Endodermal cell (in vitro differentiated cells): ENCODE data around the gene NAV2. TPM values are rescaled to one million over a fixed set of nuclear protein-coding genes. Genes with fewer than 3 reads are reported as not detected.

Experiments
- DNase-seq: peaks from one replicate; pipeline ENCODE4 v3.0.0-alpha.2; 2017
- H3K27ac ChIP-seq: 2 replicates; pipeline ENCODE4 v1.5.1; 2013; ENCODE audit warnings: mild to moderate bottlenecking, low read depth, low read length, moderate library complexity
- H3K27me3 ChIP-seq: 2 replicates; pipeline ENCODE4 v1.6.1; 2013; ENCODE audit warnings: mild to moderate bottlenecking, low read length, moderate library complexity; ENCODE audit not compliant: insufficient read depth, control insufficient read depth, poor library complexity, severe bottlenecking
- H3K36me3 ChIP-seq: 2 replicates; pipeline ENCODE4 v1.7.0; 2013; ENCODE audit warnings: mild to moderate bottlenecking, low read length, moderate library complexity; ENCODE audit not compliant: control insufficient read depth, insufficient read depth
- H3K4me1 ChIP-seq: one replicate; pipeline ENCODE4 v1.7.0; 2013; ENCODE audit warnings: low read length; ENCODE audit not compliant: control insufficient read depth, insufficient read depth
- H3K4me3 ChIP-seq: 2 replicates; pipeline ENCODE4 v1.5.1; 2013; ENCODE audit warnings: mild to moderate bottlenecking, low read length, moderate library complexity
- H3K9ac ChIP-seq: 2 replicates; pipeline ENCODE4 v1.6.1; 2013; ENCODE audit warnings: mild to moderate bottlenecking, low read length, moderate library complexity; ENCODE audit not compliant: poor library complexity, severe bottlenecking; ENCODE audit errors: extremely low read depth
- H3K9me3 ChIP-seq: 2 replicates; pipeline ENCODE4 v1.6.1; 2013; ENCODE audit warnings: mild to moderate bottlenecking, low read length, moderate library complexity; ENCODE audit not compliant: control insufficient read depth
- H3K27ac Mint-ChIP-seq: 2 replicates; pipeline ENCODE4 v1.8.0; 2020; ENCODE audit warnings: mixed read lengths
- H3K27me3 Mint-ChIP-seq: 2 replicates; pipeline ENCODE4 v1.8.0; 2021; ENCODE audit warnings: mild to moderate bottlenecking, mixed read lengths; ENCODE audit not compliant: insufficient read depth
- H3K36me3 Mint-ChIP-seq: 2 replicates; pipeline ENCODE4 v1.8.0; 2020; ENCODE audit warnings: low read depth, mixed read lengths
- H3K4me1 Mint-ChIP-seq: 2 replicates; pipeline ENCODE4 v1.8.0; 2020; ENCODE audit warnings: mixed read lengths
- H3K4me3 Mint-ChIP-seq: 2 replicates; pipeline ENCODE4 v1.8.0; 2020; ENCODE audit warnings: mild to moderate bottlenecking, moderate library complexity, mixed read lengths
- H3K9me3 Mint-ChIP-seq: 2 replicates; pipeline ENCODE4 v1.8.0; 2020; ENCODE audit warnings: mild to moderate bottlenecking, mixed read lengths
- WGBS, 2 experiments: methylation state at CpG; one replicate each; pipeline versions ENCODE4 v1.1.5 to v1.1.7; 2013; ENCODE audit warnings: missing lambda C conversion rate in 2 of 2, mixed read lengths in 1 of 2; ENCODE audit not compliant: insufficient coverage in 1 of 2, insufficient read length in 1 of 2; 5-methylcytosine and 5-hydroxymethylcytosine counted together
- total RNA-seq, 2 donors: library from RNA; stranded (reverse); fragmentation: NEBNext Ultra II Directional in 1 of 2; extraction: Animal tissue kit (Norgen Biotek cat#: 25700) in 1 of 2; gene quantifications; 2 replicates in 1 of 2; 3 replicates in 1 of 2; pipeline ENCODE4 v1.2.1, GENCODE V29; 2021
- TF ChIP-seq, protein P1 (sequence below): fragments of 200-600 bp; sonication (generic); conservative IDR thresholded peaks from 2 replicates; pipeline ENCODE4 v1.5.0; 2021; ENCODE audit warnings: antibody characterized with exemption, mild to moderate bottlenecking

NAV2 gene
- total RNA-seq, 2 donors from 2014 or later, result 37.1 to 42.4 TPM

DNA sequence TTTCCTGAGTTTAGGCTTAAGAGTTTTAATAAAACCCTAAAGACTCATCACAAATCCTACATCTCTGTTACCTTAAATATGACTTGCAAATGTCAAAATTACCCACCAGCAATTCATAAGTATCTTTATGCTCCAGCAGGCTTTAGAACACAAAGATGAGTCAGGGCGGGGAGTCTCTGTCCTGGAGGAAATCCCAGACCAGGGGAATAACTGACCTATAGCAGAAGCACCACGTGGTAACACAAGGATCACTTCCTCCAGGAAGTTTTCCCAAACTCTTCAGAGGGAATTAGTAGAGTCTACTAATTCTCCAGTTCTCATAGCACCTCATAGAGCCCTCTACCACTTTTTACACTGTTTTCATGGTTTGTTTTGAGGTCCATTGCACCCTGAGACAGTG, 217.0 kb downstream of the NAV2 start:
- H3K27ac Mint-ChIP-seq, result no peak overlapping the region
- H3K36me3 ChIP-seq, result no peaks in the 10 kb centered on the region

DNA sequence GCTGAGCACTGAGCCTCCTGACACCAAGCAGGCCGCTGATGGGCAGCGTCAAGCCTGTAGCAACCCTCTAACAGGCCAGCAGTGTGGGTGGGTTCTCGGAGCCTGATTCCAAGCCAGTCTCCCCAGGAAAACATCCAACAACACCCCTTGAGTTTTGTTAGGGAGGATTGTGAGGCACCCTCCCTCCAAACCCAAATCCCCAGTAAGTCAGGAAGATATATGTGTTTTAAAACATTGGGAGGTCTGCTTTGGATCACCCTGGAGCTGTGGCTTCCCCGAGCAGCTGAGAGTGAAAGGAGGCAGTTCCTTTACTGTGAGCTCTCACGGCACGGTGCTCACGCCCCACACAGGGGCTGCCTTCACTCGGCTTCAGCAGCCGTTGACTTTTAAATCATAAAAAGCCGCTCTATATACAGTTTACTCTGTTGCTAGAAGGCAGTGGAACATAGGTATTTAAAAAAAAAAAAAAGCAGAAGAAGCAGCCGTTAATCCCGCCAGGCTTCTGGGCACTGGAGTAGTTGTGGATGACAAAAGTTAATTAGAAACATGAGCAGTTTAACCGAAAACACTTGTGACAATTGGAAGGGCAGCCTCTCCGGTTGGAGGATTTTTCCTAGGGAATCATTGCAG, 218.6 kb downstream of the NAV2 start:
- H3K9me3 Mint-ChIP-seq, result no peaks in the 10 kb centered on the region
- H3K27ac ChIP-seq, result no peak overlapping the region
- 91% methylated on average over 9 to 14 of the region's 14 CpGs for WGBS, 2 experiments

More for the DNA sequence above, 217.0 kb downstream of the NAV2 start:
- no peaks in the 10 kb centered on the region for H3K9me3 Mint-ChIP-seq
- H3K27me3 Mint-ChIP-seq, result no peaks in the 10 kb centered on the region
- no peak overlapping the region for H3K9ac ChIP-seq
- H3K9me3 ChIP-seq, result no peaks in the 10 kb centered on the region
- H3K27me3 ChIP-seq, result no peaks in the 10 kb centered on the region
- WGBS, 2 experiments, result 94 to 100% methylated on average over 1 to 2 of the region's 2 CpGs
- H3K4me1 ChIP-seq, result no peaks in the 10 kb centered on the region
- H3K4me1 Mint-ChIP-seq, result no peaks in the 10 kb centered on the region
- H3K4me3 ChIP-seq, result no peak overlapping the region
- no peak overlapping the region for H3K4me3 Mint-ChIP-seq
- TF ChIP-seq, protein P1, sequence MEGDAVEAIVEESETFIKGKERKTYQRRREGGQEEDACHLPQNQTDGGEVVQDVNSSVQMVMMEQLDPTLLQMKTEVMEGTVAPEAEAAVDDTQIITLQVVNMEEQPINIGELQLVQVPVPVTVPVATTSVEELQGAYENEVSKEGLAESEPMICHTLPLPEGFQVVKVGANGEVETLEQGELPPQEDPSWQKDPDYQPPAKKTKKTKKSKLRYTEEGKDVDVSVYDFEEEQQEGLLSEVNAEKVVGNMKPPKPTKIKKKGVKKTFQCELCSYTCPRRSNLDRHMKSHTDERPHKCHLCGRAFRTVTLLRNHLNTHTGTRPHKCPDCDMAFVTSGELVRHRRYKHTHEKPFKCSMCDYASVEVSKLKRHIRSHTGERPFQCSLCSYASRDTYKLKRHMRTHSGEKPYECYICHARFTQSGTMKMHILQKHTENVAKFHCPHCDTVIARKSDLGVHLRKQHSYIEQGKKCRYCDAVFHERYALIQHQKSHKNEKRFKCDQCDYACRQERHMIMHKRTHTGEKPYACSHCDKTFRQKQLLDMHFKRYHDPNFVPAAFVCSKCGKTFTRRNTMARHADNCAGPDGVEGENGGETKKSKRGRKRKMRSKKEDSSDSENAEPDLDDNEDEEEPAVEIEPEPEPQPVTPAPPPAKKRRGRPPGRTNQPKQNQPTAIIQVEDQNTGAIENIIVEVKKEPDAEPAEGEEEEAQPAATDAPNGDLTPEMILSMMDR, result no peak
- DNase-seq, result no peak
- no peaks in the 10 kb centered on the region for H3K36me3 Mint-ChIP-seq
- H3K27ac ChIP-seq, result no peak overlapping the region

DNA sequence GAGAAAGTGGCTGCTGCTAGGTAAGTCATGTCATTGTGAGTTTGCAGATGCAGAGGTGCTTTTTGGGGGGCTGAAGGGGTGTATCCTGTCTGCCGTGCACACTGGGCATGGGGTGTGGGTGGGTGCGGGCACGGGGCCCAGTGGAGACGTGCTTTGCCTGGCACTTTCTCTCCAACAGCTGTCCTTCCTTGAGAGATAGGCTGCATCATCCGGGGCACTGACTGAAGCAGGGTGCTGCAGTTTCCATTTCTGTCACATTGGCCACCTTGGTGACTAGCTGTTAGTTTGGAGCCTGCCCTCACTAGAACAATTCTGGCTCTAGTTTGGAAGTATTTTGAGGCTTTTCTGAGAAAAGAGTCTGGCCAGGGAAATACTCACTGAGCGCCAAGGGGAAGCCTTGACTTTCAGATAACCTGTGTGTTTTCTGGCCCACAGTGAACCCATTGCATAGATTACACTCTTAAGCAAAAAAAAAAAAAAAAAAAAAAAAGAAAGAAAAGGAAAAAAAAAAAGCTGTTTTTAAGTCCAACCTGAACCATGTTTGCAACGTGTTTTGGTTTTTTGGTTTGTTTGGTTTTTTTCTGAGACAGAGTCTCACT, 219.2 kb downstream of the NAV2 start:
- no peak for DNase-seq
- TF ChIP-seq, protein P1, result no peak
- no peak overlapping the region for H3K9ac ChIP-seq
- H3K36me3 Mint-ChIP-seq, result no peaks in the 10 kb centered on the region
- no peaks in the 10 kb centered on the region for H3K27me3 ChIP-seq
- no peaks in the 10 kb centered on the region for H3K36me3 ChIP-seq
- no peak overlapping the region for H3K4me3 ChIP-seq
- 86 to 87% methylated on average over 6 to 7 of the region's 7 CpGs for WGBS, 2 experiments
- H3K27ac ChIP-seq, result no peak overlapping the region
- no peaks in the 10 kb centered on the region for H3K4me1 Mint-ChIP-seq
- H3K27ac Mint-ChIP-seq, result no peak overlapping the region
- H3K4me1 ChIP-seq, result no peaks in the 10 kb centered on the region
- H3K27me3 Mint-ChIP-seq, result no peaks in the 10 kb centered on the region
- H3K9me3 Mint-ChIP-seq, result no peaks in the 10 kb centered on the region
- H3K9me3 ChIP-seq, result no peaks in the 10 kb centered on the region
- H3K4me3 Mint-ChIP-seq, result no peak overlapping the region

More for the DNA sequence above, 218.6 kb downstream of the NAV2 start:
- H3K9ac ChIP-seq, result no peak overlapping the region
- Mint-ChIP-seq H3K4me3 (no peak overlapping the region), H3K36me3 (no peaks in the 10 kb centered on the region), H3K27me3 (no peaks in the 10 kb centered on the region), H3K27ac (no peak overlapping the region), H3K4me1 (no peaks in the 10 kb centered on the region)
- TF ChIP-seq, protein P1, result no peak
- DNase-seq, result no peak
- no peaks in the 10 kb centered on the region for H3K9me3 ChIP-seq
- no peaks in the 10 kb centered on the region for H3K36me3 ChIP-seq
- H3K4me3 ChIP-seq, result no peak overlapping the region
- H3K27me3 ChIP-seq, result no peaks in the 10 kb centered on the region
- H3K4me1 ChIP-seq, result no peaks in the 10 kb centered on the region
